GM20431 (cell line): Measurements from ENCODE around the gene CD247.

Experiments
- in situ Hi-C: fragments of 300-500 bp; cut with MseI, MboI; formaldehyde crosslinking; loops from one replicate; pipeline ENCODE4 v1.15.0; 2020; ENCODE audit warnings: low sequenced_read_pairs; ENCODE audit not compliant: unreplicated experiment

The CD247 gene

DNA sequence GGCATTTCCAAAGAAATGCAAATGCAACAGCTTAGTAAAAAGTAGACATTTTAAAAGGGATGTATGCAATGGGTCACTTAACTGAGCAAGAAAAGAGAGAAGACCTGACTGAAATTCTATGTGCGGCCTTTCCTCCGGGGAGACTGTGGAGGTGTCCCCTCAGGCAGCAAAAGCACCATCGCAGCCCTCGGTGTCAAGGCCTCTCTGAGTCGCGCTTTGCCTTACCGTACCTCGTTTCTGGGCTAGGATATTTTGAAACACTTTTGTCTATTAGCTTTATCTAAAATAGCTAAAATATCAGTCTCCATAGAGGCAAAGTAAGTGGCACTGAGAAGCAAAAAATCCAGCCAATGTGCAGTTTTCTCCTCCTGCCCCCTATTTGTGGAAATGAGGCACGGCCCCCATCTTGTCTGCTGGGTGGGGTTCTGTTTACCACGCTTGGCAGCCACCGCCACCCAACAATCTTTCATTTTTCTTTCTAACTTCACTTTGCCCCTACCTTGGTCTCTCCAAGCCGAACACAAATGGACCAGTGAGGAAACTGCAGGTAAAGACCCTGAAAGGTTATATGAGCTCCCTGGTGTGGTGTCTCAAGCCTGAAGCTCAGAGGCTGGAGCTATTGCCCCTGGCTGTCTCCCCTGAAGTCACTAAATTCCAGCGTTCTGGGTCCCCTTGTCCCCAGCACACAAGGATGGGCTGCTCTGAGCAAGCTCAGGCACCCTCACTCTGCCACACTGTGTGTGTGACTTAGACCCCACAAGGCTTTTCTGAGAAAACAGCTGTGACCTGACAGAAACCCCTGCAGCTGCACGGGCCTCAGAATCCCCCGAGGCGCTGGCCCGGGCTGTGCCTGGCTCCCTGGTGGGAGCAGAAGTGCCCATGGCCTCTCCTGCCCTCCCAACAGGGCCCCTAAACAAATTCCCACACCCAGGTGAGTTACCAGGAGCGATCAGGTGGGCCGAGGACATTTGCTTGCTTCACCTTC lies 1.6 kb downstream of the CD247 start:
- in situ Hi-C loops = no loop called here

GRCh38 chr1:167515893-167516321 lies 2.4 kb downstream of the CD247 start:
- in situ Hi-C loops = no loop called here

DNA sequence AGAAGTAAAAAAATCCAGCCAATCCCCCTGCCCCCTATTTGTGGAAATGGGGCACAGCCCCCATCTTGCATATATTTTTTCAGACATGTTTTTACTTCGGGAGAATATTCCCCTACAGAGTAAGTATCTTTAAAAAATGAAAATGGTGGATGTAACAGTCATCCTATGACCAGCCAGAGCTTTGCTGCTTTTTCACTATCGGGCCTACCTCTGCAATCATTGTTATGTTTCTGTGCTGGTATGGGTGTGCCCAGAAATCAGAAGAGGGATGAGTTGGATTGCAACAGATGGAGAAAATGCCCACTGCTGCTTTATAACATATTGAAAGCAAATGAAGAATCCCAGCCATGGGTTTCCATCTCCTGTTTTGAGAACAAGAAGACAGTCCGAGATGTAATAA lies 2.9 kb downstream of the CD247 start:
- in situ Hi-C loops = no loop called here

GRCh38 chr1:167514288-167514687 lies 4.0 kb downstream of the CD247 start:
- in situ Hi-C loops = no loop called here

DNA sequence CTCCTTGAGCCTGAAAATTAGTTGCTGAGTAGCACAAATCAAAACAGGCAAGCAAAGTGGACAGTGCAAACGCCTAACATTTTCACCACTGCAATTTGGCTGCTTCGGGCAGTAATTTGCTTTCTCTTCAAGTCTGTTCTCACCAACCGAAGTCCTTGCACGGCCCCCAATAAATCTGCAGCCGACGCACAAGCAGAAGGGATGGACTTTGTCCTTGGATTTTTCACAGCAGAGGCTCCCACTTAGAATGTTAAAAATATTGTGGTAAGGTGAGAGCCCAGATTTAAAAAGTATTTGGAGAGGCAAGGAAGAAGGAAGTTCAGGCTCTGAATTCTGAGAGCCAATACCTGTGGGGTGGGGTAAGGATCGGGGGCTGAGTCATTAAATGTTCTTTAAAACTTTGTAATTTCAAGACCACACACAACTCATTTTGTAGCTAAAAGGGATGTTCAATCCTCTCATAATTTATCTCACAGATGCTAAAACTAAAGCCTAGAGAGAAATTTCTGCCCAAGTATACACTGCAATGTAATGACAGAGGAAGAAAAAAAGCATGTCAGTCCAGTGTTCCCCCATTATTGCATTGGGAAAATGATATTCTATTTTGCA lies 6.2 kb downstream of the CD247 start:
- in situ Hi-C loops = no loop called here

DNA sequence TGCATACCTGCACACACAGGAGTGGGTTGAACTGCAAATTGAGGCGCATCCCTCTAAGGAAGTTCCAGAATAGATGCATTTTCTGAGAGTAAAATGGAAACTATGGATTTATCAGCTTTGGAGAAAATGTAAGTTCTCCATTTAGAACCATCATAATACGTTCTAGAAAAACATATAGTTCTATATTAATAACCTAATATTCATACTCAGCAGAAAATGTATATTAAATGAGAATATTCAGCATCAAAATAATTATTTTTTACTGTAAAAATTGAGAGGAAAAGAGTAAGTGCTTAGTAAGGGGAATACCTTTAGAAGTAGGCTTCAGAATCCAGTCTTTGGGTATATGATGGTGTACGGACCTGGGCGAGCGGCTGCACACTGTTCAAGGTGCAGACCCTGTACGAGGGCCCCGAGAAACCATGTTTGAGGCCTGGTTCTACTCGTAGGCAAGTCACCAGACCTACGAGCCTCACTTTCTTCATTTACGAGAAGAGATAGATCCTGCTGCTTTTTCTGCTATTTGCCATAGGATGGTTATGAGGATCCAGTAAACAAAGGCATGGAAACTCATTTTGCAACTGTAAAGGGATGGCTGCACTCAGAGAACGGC lies 6.8 kb downstream of the CD247 start:
- in situ Hi-C loops = no loop called here

DNA sequence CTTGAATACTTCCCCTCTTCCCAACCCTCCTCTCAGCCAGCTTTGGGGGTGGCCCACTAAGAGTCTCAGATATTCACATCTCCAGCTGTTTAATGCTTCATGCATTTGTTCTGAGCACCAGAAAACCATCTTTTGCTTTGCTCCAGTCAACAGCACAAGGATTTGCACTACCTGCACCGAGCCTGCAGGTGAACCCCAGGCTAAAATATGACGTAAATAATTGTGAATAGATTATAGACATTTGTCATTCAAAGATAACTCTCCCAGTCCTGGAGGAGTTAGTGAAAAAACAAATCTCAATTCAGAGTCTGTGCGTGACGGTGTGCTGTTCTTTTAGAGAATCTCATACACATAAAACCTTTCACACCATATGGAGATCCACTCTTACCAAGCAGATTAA lies 7.4 kb downstream of the CD247 start:
- in situ Hi-C loops = no loop called here

- in situ Hi-C loops = no loop called here
Measured at GRCh38 chr1:167510244-167510643, 8.1 kb downstream of the CD247 start.

GRCh38 chr1:167509587-167509986 lies 8.7 kb downstream of the CD247 start:
- in situ Hi-C loops = no loop called here

GRCh38 chr1:167507719-167508118 lies 10.6 kb downstream of the CD247 start:
- in situ Hi-C loops = no loop called here

DNA sequence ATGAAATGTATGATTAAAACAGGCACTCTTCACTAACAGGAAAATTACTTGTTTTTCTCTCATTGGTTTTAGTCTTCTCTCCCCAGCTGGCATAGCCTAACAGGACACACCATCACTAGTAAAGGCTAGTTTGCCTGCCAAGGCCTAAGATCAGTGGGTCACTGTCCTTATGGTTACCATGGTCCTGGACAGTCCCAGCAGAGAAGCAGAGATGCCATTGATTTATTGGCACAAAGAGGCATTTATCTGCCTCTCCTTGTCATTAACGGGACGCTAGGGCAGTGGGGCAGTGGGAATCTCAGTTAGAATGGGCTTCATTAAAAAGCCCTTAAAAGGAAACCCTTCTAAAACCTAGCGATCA lies 13.9 kb downstream of the CD247 start:
- in situ Hi-C loops = no loop called here

DNA sequence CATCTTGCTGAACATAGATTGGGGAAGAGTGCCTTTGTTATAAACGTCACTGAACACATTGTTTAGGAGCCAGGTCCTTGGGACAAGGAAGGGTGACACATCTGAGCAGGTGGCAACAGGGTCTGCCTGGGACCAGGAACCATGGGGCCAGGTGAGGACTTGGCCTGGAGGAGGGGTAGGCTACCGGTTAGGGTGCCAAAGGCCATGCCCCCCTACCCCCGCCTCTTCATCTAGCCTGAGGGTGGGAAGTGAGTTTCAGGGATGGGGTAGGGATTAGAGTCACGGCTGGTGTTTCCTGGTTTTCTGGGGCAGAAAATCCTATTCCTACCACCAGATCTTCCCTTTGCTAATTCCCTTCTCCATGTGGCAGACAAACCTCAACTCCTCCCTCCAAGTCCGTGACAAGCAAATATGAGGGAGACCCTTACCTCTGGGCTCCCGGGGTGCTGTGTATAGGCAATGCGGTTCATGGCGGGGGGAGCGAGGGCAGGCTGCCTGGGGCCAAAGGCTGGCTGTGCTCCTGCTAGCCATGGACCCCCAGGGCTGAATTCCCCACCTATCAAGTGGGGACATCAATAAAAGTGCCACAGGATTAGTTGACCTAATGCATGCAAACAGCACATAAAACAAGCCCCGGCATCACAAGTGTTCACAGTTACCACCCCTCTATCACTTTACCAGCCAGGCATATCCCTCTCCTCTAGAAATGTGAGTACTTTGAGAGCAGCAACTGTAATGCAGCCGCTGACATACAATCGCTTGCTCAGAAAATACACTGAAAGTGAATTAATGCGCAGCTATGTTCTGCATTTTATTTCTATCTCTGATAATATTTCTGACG lies 14.5 kb downstream of the CD247 start:
- in situ Hi-C loops = no loop called here

- in situ Hi-C loops = no loop called here
Measured at GRCh38 chr1:167502719-167503462, 15.4 kb downstream of the CD247 start.

DNA sequence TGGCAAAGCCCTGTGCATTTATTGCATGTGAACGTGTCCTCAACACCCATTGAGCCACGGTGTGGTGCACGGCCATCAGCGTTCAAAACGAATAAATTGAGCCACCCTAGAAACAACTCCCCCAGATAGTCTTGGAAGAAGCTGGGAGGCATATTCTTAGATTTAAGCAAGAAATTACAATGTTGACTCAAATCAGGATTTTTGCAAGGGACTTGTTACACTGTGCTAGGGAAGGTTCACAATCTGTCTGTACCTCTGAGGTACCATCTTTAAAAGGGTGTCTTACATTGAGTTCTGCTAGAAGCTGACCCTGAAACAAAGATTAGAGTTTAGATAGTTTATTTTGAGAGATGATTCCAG lies 16.2 kb downstream of the CD247 start:
- in situ Hi-C loops = no loop called here

GRCh38 chr1:167501515-167502191 lies 16.7 kb downstream of the CD247 start:
- in situ Hi-C loops = no loop called here

DNA sequence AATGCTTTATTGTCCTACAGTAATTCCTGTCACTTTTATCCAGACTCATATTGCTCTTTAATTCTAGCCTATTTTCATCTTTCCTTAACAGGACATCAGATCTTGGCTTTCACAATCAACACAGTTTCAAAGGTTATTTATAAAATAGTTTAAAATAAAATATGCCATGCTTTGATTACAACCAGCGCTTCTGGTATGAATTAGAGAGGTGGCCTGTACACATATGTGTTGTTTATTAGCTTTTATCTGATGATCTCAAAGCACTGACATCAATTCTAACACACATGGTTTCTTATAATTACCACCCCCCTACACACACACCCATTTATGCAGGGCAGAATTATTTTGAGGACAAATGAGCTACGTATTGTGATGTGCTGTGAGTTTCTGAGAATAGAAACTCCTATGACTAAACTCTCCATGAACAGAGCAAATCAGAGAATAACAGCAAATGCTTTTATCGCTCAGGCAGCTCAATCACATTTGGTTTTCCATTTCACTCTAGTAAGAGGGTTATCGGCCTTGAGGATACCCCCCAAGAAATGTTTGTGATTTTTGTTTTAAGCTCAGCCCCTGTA lies 18.0 kb downstream of the CD247 start:
- in situ Hi-C loops = no loop called here

GRCh38 chr1:167499664-167500101 lies 18.6 kb downstream of the CD247 start:
- in situ Hi-C loops = no loop called here

GRCh38 chr1:167499106-167499505 lies 19.2 kb downstream of the CD247 start:
- in situ Hi-C loops = no loop called here
